IMR-90 (cell line): ENCODE results near the gene DTNA. TPM values are rescaled to one million over a fixed set of nuclear protein-coding genes. Genes with fewer than 3 reads are reported as not detected.

Experiments
- ATAC-seq: fragments of 200-7000 bp; cut with Tn5 transposase; 2 replicates; pipeline ENCODE4 v1.9.1; 2020; ENCODE audit warnings: low read depth, mild to moderate bottlenecking, moderate library complexity
- BruUV-seq: library from RNA; stranded (reverse); fragments of 400-500 nt; replicated peaks from 2 replicates; lab custom pipeline; 2021; lab: Mats Ljungman, UMichigan
- CTCF ChIA-PET: fragments of 300-600 bp; formaldehyde crosslinking; extraction: SDS; loops from one replicate; lab custom pipeline; 2021; ENCODE audit warnings: antibody characterized with exemption; lab: Yijun Ruan, JAX
- POLR2A ChIA-PET: fragments of 300-600 bp; sonication (Branson Sonifier 250); formaldehyde crosslinking; loops from one replicate; lab custom pipeline; 2022; ENCODE audit warnings: antibody characterized with exemption; ENCODE audit not compliant: unreplicated experiment; lab: Charles Lee
- DNase-seq: peaks from one replicate; pipeline ENCODE4 v3.0.0; 2013
- H2AFZ ChIP-seq: replicated peaks from 2 replicates; pipeline ENCODE3; 2013; ENCODE audit warnings: low read length, mild to moderate bottlenecking; ENCODE audit not compliant: poor library complexity
- H2AK5ac ChIP-seq: 2 replicates; pipeline ENCODE4 v1.6.1; 2013; ENCODE audit warnings: low read depth, low read length, inconsistent platforms
- H2AK9ac ChIP-seq: replicated peaks from 2 replicates; pipeline ENCODE3; 2013; ENCODE audit warnings: mild to moderate bottlenecking, low read depth, low read length, moderate library complexity; ENCODE audit not compliant: poor library complexity
- H2BK120ac ChIP-seq: 2 replicates; pipeline ENCODE4 v1.6.1; 2013; ENCODE audit warnings: low read depth, low read length, inconsistent platforms
- H2BK15ac ChIP-seq: 3 replicates; pipeline ENCODE4 v1.6.1; 2013; ENCODE audit warnings: low read depth, low read length, inconsistent platforms
- H2BK20ac ChIP-seq: 2 replicates; pipeline ENCODE4 v1.6.1; 2013; ENCODE audit warnings: low read depth, mild to moderate bottlenecking, inconsistent platforms, low read length, moderate library complexity
- H2BK5ac ChIP-seq: 2 replicates; pipeline ENCODE4 v1.6.1; 2013; ENCODE audit warnings: mild to moderate bottlenecking, low read depth, low read length, inconsistent platforms; ENCODE audit not compliant: poor library complexity, severe bottlenecking
- H3K14ac ChIP-seq: replicated peaks from 2 replicates; pipeline ENCODE4 v1.6.1; 2013; ENCODE audit warnings: low read depth, low read length, inconsistent platforms
- H3K18ac ChIP-seq: 2 replicates; pipeline ENCODE4 v1.6.1; 2013; ENCODE audit warnings: low read depth, low read length, control low read depth
- H3K23ac ChIP-seq: 2 replicates; pipeline ENCODE4 v1.6.1; 2013; ENCODE audit warnings: low read depth, low read length, inconsistent platforms
- H3K27ac ChIP-seq: 2 replicates; pipeline ENCODE4 v1.5.1; 2013; ENCODE audit warnings: mild to moderate bottlenecking, control low read depth, low read length; ENCODE audit not compliant: insufficient read depth
- H3K27me3 ChIP-seq: 2 replicates; pipeline ENCODE4 v1.6.1; 2013; ENCODE audit warnings: low read length; ENCODE audit not compliant: control insufficient read depth, insufficient read depth
- H3K36me3 ChIP-seq: 2 replicates; pipeline ENCODE4 v1.6.1; 2013; ENCODE audit warnings: low read length, mixed read lengths; ENCODE audit not compliant: control insufficient read depth, insufficient read depth
- H3K4ac ChIP-seq: 2 replicates; pipeline ENCODE4 v1.6.1; 2013; ENCODE audit warnings: low read depth, low read length, inconsistent platforms
- H3K4me1 ChIP-seq: 2 replicates; pipeline ENCODE4 v1.6.1; 2013; ENCODE audit warnings: low read length, mixed read lengths; ENCODE audit not compliant: control insufficient read depth, insufficient read depth
- H3K4me2 ChIP-seq: 2 replicates; pipeline ENCODE4 v1.6.1; 2013; ENCODE audit warnings: low read depth, mild to moderate bottlenecking, control low read depth, low read length, moderate library complexity
- H3K4me3 ChIP-seq: 2 replicates; pipeline ENCODE4 v1.5.1; 2013; ENCODE audit warnings: low read depth, mild to moderate bottlenecking, control low read depth, low read length, moderate library complexity; ENCODE audit not compliant: insufficient read depth
- H3K56ac ChIP-seq: 2 replicates; pipeline ENCODE4 v1.6.1; 2013; ENCODE audit warnings: low read length, inconsistent platforms; ENCODE audit not compliant: insufficient read depth; ENCODE audit errors: extremely low read depth
- H3K79me1 ChIP-seq, 2 experiments: 2 replicates each; pipeline ENCODE4 v1.6.1; 2013; ENCODE audit warnings: low read length in 2 of 2, inconsistent platforms in 1 of 2, low read depth in 1 of 2
- H3K9ac ChIP-seq: 2 replicates; pipeline ENCODE4 v1.6.1; 2013; ENCODE audit warnings: low read depth, low read length, control low read depth
- H3K9me1 ChIP-seq: 2 replicates; pipeline ENCODE4 v1.6.1; 2013; ENCODE audit warnings: low read length, inconsistent platforms; ENCODE audit not compliant: insufficient read depth
- H3K9me3 ChIP-seq: 2 replicates; pipeline ENCODE4 v1.6.1; 2013; ENCODE audit warnings: low read length; ENCODE audit not compliant: control insufficient read depth, insufficient read depth
- H4K20me1 ChIP-seq: 2 replicates; pipeline ENCODE4 v1.6.1; 2013; ENCODE audit warnings: low read length, inconsistent platforms; ENCODE audit not compliant: insufficient read depth
- H4K5ac ChIP-seq: 2 replicates; pipeline ENCODE4 v1.6.1; 2013; ENCODE audit warnings: mild to moderate bottlenecking, low read depth, low read length, control low read depth
- H4K8ac ChIP-seq, 2 experiments: 2 replicates each; pipeline ENCODE4 v1.6.1; 2013; ENCODE audit warnings: low read depth in 2 of 2, low read length in 2 of 2, control low read depth in 1 of 2, inconsistent platforms in 1 of 2
- H4K91ac ChIP-seq: 2 replicates; pipeline ENCODE4 v1.6.1; 2013; ENCODE audit warnings: low read depth, low read length, inconsistent platforms; ENCODE audit not compliant: insufficient read depth
- CEBPB ChIP-seq: IDR thresholded peaks from 2 replicates; pipeline ENCODE4 v1.6.1; 2012; ENCODE audit warnings: low read depth, low read length, improper control_type of control experiment
- ELK1 ChIP-seq: fragments of 150-350 bp; IDR thresholded peaks from 2 replicates; pipeline ENCODE4 v1.6.1; 2016; ENCODE audit warnings: low read depth, mild to moderate bottlenecking, low read length, moderate library complexity, borderline replicate concordance
- FOS ChIP-seq: fragments of 150-350 bp; IDR thresholded peaks from 2 replicates; pipeline ENCODE4 v1.6.1; 2016; ENCODE audit warnings: low read depth, low read length
- MAZ ChIP-seq: IDR thresholded peaks from 2 replicates; pipeline ENCODE4 v1.6.1; 2012; ENCODE audit warnings: low read depth, mild to moderate bottlenecking, low read length, improper control_type of control experiment, moderate library complexity, borderline replicate concordance
- NFE2L2 ChIP-seq: fragments of 150-350 bp; IDR thresholded peaks from 2 replicates; pipeline ENCODE4 v1.6.1; 2016; ENCODE audit warnings: low read depth, mild to moderate bottlenecking, low read length
- POLR2A ChIP-seq: IDR thresholded peaks from 2 replicates; pipeline ENCODE4 v1.6.1; 2012; ENCODE audit warnings: mild to moderate bottlenecking, low read depth, low read length
- RAD21 ChIP-seq: IDR thresholded peaks from 2 replicates; pipeline ENCODE4 v1.6.1; 2012; ENCODE audit warnings: low read length, improper control_type of control experiment
- USF2 ChIP-seq: fragments of 150-350 bp; IDR thresholded peaks from 2 replicates; pipeline ENCODE4 v1.6.1; 2017; ENCODE audit warnings: mild to moderate bottlenecking, antibody characterized with exemption, low read length, low read depth
- WGBS, 2 experiments: methylation state at CpG; one replicate each; pipeline versions ENCODE4 v1.1.5 to v1.1.7; 2013; ENCODE audit warnings: missing lambda C conversion rate in 2 of 2; ENCODE audit not compliant: insufficient read length in 1 of 2; ENCODE audit errors: extremely low coverage in 2 of 2; 5-methylcytosine and 5-hydroxymethylcytosine counted together
- dilution Hi-C: fragments of 300-500 bp; cut with HindIII; formaldehyde crosslinking; loops from one replicate; pipeline ENCODE4 v1.14.3; 2018; ENCODE audit warnings: low sequenced_read_pairs; ENCODE audit not compliant: unreplicated experiment
- in situ Hi-C: fragments of 300-500 bp; cut with MboI; formaldehyde crosslinking; loops from 3 replicates; pipeline ENCODE4 v1.14.3; 2019; ENCODE audit warnings: low sequenced_read_pairs, inconsistent platforms, mixed read lengths
- intact Hi-C: fragments of 100-400 bp; cut with micrococcal nuclease; formaldehyde crosslinking; loops from 2 replicates; pipeline ENCODE4 v1.10.0; 2022
- polyA plus RNA-seq, 3 experiments: library from polyadenylated mRNA; depleted of rRNA; stranded (reverse); fragments of >200 nt; gene quantifications; 2 replicates each; pipeline ENCODE4 v1.2.3, GENCODE V29; 2012; ENCODE audit warnings: low replicate concordance in 1 of 3
- total RNA-seq: library from RNA; depleted of rRNA; stranded (reverse); fragments of >200 nt; gene quantifications from 2 replicates; pipeline ENCODE4 v1.2.3, GENCODE V29; 2012

The DTNA gene
- total and polyA plus RNA-seq, 2 of the 4 experiments (the other 2 are of a cell fraction), result 9.5 to 10.8 TPM

- Histone ChIP-seq H3K14ac (no peak overlapping the region), H3K9me3 (no peaks in the 10 kb centered on the region), H3K56ac (no peak overlapping the region), H2AK5ac (no peak overlapping the region), H3K27me3 (no peaks in the 10 kb centered on the region), H2BK15ac (no peak overlapping the region), H4K5ac (no peak overlapping the region), H3K4ac (no peak overlapping the region), H4K20me1 (no peaks in the 10 kb centered on the region), H2BK20ac (no peak overlapping the region), H3K79me1 (no peaks in the 10 kb centered on the region), H4K91ac (no peak overlapping the region), H3K23ac (no peak overlapping the region), H4K8ac (no peak overlapping the region), H2AK9ac (no peak overlapping the region), H3K18ac (no peak overlapping the region), H3K27ac (no peak overlapping the region), H2BK5ac (no peak overlapping the region), H2AFZ (no peak overlapping the region), H3K36me3 (no peaks in the 10 kb centered on the region), H3K4me3 (no peak overlapping the region), H3K4me2 (no peak overlapping the region), H3K9ac (no peak overlapping the region), H3K9me1 (no peaks in the 10 kb centered on the region), H2BK120ac (no peak overlapping the region), H3K4me1 (no peaks in the 10 kb centered on the region)
- CTCF ChIA-PET, result interaction anchor here (1.3 kb wide), 1 partner anchor 26 kb away, joined by 5 read pairs; no protein-coding TSS in a partner anchor
- dilution Hi-C loops (no loop called here), in situ Hi-C loops (no loop called here), intact Hi-C loops (no loop called here)
- TF ChIP-seq USF2, result no peak
- TF ChIP-seq NFE2L2, result no peak
- no peak for TF ChIP-seq CEBPB
- no peak for TF ChIP-seq POLR2A
- no peak for TF ChIP-seq FOS
- TF ChIP-seq ELK1, result no peak
- no peak for TF ChIP-seq MAZ
- TF ChIP-seq RAD21, result no peak
- ATAC-seq (no peak), DNase-seq (no peak)
- POLR2A ChIA-PET, result no interaction called here
- BruUV-seq, result no TSS peak
- no CpG with 5 or more reads among the region's 2 CpGs for WGBS, 2 experiments
Measured at GRCh38 chr18:34840256-34840826, 130.2 kb downstream of the DTNA start.
